HG02943 (cell line): ENCODE data around the gene ERMN.
"Not testable (repeated sequence)": the region's sequence is repeated elsewhere in the genome, so short reads cannot be mapped to it uniquely, and the experiment has no call there.

Source experiments
- ATAC-seq: cut with Tn5 transposase; IDR thresholded peaks from one replicate; pipeline ENCODE4 v1.9.1; 2021; ENCODE audit warnings: mild to moderate bottlenecking, low read depth, moderate library complexity; ENCODE audit not compliant: unreplicated experiment

The ERMN gene

GRCh38 chr2:157301307-157301706, 24.3 kb downstream of the ERMN start:
- no peak for ATAC-seq

- ATAC-seq: no peak
Observed at GRCh38 chr2:157296958-157297357, 28.7 kb downstream of the ERMN start.

GRCh38 chr2:157296490-157296889, 29.1 kb downstream of the ERMN start:
- no peak for ATAC-seq

GRCh38 chr2:157292853-157293252, 32.8 kb downstream of the ERMN start:
- no peak for ATAC-seq

- ATAC-seq: no peak
Observed at GRCh38 chr2:157291018-157291417, 34.6 kb downstream of the ERMN start.

GRCh38 chr2:157290525-157290924, 35.1 kb downstream of the ERMN start:
- no peak for ATAC-seq

- no peak for ATAC-seq
Observed at GRCh38 chr2:157287160-157287559, 38.5 kb downstream of the ERMN start.

GRCh38 chr2:157283468-157283867, 42.2 kb downstream of the ERMN start:
- ATAC-seq: no peak

- ATAC-seq: no peak
Observed at GRCh38 chr2:157281316-157281715, 44.3 kb downstream of the ERMN start.

GRCh38 chr2:157279311-157279710, 46.3 kb downstream of the ERMN start:
- ATAC-seq: not testable (repeated sequence)

GRCh38 chr2:157271590-157272203, 53.9 kb downstream of the ERMN start:
- no peak for ATAC-seq

GRCh38 chr2:157269922-157270321, 55.7 kb downstream of the ERMN start:
- ATAC-seq: peak; percentile 60

- no peak for ATAC-seq
Observed at GRCh38 chr2:157269060-157269459, 56.6 kb downstream of the ERMN start.
